HG02623 (cell line): ENCODE data around the gene CTF1.
"Not testable (repeated sequence)": the region's sequence is repeated elsewhere in the genome, so short reads cannot be mapped to it uniquely, and the experiment has no call there.

ENCODE experiments used
- ATAC-seq: cut with Tn5 transposase; IDR thresholded peaks from one replicate; pipeline ENCODE4 v1.9.1; 2021; ENCODE audit warnings: moderate library complexity; ENCODE audit not compliant: unreplicated experiment

The CTF1 gene

GRCh38 chr16:30887927-30888326 is 8.5 kb upstream of the CTF1 start:
- no peak for ATAC-seq

DNA sequence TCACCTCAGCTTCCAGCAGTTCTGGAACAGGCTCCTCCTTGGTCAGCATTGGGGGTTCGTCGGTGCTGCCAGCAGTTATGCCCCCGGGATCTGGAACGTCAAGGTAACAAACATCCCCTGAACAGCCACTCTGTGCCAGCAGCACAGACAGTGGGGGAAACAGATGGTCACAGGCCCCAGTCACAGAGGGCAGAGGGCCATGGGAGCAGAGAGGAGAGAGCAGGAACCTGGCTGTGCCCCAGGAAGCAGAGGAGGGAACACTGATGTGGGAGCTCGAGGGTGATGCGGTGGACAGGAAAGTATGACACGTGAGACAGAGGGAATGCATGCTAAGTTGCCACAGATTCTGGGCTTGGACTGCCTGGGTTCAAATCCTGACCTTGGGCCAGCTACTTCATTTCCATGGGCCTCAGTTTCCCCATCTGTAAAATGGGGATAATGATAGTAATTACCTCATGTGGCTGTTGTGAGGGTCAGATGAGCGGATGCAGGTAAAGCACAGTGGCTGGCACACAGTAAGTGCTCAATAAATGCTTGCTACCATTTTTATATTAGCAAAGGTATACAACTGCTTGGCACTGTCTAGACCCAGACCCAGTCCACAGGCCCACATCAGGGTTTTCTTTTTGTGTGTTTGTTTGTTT is 7.4 kb upstream of the CTF1 start:
- ATAC-seq, result no peak

DNA sequence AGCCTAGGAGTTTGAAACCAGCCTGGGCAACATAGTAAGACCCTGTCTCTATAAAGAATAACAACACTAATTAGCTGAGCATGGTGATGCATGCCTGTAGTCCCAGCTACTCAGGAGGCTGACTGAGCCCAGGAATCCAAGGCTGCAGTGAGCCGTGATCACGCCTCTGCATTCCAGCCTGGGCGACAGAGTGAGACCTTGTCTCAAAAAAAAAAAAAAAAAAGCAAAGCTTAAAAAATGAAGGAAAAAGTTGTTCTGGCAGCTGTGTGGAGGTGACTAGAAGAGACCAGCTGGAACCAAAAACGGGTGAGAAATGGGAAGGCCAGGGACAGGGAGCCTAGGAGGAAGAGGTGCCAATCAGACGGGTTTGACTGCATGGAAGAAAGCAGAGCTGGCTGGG is 6.7 kb upstream of the CTF1 start:
- ATAC-seq, result no peak

DNA sequence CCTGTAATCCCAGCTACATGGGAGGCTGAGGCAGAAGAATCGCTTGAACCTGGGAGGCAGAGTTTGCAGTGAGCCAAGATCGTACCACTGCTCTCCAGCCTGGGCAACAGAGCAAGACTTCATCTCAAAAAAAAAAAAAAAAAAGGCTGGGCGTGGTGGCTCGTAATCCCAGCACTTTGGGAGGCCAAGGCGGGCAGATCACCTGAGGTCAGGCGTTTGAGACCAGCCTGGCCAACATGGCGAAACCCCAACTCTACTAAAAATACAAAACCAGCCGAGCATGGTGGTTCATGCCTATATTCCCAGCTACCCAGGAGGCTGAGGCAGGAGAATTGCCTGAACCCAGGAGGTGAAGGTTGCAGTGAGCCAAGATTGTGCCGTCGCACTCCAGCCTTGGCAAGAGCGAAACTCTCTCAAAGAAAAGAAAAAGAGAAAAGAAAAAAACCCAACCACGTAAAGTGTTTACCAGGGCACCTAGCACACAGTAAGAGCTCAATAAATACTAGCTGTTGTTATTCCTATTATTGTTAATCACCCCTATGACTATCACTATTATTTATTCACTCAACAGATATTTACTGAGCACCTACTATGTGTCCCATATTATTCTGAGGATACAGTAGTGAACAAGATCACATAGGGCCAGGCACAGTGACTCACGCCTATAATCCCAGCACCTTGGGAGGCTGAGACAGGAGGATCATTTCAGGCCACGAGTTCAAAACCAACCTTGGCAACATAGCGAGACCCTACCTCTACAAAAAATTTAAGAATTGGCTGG is 5.2 kb upstream of the CTF1 start:
- ATAC-seq, result not testable (repeated sequence)

- ATAC-seq, result no peak
These were observed 3.6 kb upstream of the CTF1 start for GRCh38 chr16:30892670-30893416.

DNA sequence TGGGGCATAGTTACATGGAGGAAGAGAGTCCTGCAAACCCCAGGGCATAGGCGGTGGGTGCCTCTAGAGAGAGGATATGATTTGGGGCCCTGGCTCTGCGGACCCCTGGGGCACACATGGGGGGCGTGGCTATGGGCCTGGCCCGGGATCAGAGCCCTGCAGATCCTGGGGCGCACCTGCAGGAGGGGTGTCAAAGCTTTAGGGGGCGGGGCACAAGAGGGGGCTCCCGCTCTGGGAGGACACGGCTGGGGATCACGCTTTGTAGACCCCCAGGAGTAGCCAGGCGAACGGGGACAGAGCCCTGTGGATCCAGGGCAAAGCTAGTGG is 3.0 kb upstream of the CTF1 start:
- no peak for ATAC-seq

DNA sequence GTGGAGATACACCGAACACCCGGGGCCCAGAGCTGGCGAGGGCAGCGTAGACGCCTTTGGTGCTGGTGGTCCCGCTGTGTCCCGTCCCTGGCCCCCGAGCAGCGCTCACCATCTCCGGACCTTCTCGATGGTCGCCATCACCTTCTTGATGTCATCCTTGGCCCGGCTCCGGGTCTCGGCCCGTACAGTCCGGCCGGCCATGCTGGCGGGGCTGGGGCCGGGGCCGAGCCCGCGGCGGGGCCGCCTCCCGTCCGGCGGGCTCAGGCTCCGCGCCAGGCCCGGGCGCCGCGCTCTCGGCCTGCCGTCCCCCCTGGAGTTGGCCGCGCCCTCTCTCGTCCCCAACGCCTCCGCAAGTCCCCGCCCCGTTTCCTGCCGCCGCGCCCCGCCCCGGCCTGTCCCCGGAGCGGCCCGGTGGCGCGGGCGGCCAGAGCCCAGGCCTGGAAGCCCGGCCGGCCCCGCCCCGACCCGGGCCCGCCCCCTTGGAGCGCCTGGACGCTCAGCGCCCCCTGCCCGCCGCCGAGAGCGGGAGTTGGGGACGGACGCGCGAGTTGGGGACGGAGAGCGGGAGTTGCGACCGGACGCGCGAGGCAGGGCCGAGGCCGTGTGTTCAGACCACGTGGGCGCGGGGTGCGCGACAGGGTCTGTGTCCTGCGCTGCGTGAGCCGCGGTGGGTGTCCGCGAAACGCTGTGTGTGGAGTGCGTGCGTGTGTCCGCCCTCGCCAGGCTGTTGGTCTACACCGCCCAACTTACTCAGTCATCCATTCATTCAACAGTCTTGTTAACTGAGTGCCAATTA is 2.5 kb upstream of the CTF1 start, which contains the start of gene BCL7C:
Gene BCL7C (minus strand): TSS at position 334 of the 796 bp plus-strand sequence. CDS start 133 bp downstream, at position 201.
- peak; percentile 79 for ATAC-seq

DNA sequence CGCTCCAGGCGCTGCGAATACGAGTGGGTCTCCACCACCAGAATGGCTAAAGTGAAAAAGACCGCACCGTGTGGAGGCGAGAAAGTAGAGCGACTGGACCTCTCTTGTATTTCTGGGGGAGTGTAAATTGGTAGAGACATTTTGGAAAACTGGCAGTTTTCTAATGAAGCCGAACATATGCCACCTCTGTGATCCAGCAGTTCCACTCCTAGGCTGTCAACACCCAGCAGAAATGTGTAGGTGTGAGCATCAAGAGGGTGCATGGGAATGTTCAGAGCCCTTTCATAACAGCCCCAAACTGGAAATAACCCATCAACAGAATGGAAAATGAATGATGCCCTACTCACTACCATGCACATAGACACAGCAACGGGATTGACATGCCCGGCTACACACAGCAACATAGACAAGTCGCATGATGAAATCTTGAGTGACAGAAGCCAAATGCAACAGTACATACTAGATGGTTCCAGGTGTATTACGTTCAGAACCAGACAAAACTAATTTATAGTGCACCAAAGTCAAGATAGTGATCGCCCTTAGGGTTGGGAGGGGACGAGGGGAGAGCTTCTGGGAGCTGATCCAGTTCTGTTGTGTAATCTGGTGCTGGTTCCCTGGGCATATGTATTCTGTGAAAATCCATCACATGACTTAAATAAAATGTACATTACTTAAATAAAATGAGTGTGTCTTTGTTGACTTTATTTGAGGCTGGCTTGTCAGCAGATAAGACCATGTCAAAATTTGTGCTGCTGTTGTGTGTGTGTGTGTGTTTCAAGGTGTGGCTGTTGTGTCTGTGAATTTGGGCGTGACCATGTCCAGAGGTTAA is 1.7 kb upstream of the CTF1 start:
- no peak for ATAC-seq

GRCh38 chr16:30895627-30896260 is 670 bp upstream of the CTF1 start:
- no peak for ATAC-seq

- peak; percentile 35 for ATAC-seq
These were observed 697 bp downstream of the CTF1 start for GRCh38 chr16:30896889-30897733.

DNA sequence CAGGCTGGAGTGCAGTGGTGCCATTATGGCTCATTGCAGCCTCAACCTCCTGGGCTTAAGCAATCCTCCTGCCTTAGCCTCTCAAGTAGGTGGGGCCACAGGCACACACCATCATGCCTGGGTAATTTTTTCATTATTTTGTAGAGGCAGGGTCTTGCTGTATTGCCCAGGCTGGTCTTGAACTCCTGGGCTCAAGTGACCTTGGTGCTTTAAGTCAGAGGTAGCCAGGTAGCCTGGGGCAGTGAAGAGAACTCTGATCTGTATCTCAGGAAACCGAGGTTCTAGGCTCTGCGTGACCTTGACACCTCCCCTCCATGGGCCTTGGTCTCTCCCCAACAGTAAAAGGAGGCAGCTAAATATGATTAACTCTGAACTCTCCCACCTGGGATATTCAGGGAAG is 3.4 kb downstream of the CTF1 start:
- ATAC-seq, result no peak

GRCh38 chr16:30900588-30900987 is 4.2 kb downstream of the CTF1 start:
- no peak for ATAC-seq

GRCh38 chr16:30901201-30902028 is 5.0 kb downstream of the CTF1 start:
- ATAC-seq, result no peak

DNA sequence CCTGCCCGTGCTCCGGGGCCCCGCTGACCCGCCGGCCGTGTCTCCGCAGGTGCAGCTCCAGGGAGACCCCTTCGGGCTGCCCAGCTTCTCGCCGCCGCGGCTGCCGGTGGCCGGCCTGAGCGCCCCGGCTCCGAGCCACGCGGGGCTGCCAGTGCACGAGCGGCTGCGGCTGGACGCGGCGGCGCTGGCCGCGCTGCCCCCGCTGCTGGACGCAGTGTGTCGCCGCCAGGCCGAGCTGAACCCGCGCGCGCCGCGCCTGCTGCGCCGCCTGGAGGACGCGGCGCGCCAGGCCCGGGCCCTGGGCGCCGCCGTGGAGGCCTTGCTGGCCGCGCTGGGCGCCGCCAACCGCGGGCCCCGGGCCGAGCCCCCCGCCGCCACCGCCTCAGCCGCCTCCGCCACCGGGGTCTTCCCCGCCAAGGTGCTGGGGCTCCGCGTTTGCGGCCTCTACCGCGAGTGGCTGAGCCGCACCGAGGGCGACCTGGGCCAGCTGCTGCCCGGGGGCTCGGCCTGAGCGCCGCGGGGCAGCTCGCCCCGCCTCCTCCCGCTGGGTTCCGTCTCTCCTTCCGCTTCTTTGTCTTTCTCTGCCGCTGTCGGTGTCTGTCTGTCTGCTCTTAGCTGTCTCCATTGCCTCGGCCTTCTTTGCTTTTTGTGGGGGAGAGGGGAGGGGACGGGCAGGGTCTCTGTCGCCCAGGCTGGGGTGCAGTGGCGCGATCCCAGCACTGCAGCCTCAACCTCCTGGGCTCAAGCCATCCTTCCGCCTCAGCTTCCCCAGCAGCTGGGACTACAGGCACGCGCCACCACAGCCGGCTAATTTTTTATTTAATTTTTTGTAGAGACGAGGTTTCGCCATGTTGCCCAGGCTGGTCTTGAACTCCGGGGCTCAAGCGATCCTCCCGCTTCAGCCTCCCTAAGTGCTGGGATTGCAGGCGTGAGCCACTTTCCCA is 5.9 kb downstream of the CTF1 start:
- ATAC-seq, result peak; percentile 48

GRCh38 chr16:30903002-30903401 is 6.6 kb downstream of the CTF1 start:
- ATAC-seq, result no peak

- no peak for ATAC-seq
These were observed 7.2 kb downstream of the CTF1 start for GRCh38 chr16:30903596-30903995.
